ENCODE data around the gene PDE4B.
A peak's percentile ranks its signal among the peaks of the same experiment; 100 is the strongest.

PDE4B gene

DNA sequence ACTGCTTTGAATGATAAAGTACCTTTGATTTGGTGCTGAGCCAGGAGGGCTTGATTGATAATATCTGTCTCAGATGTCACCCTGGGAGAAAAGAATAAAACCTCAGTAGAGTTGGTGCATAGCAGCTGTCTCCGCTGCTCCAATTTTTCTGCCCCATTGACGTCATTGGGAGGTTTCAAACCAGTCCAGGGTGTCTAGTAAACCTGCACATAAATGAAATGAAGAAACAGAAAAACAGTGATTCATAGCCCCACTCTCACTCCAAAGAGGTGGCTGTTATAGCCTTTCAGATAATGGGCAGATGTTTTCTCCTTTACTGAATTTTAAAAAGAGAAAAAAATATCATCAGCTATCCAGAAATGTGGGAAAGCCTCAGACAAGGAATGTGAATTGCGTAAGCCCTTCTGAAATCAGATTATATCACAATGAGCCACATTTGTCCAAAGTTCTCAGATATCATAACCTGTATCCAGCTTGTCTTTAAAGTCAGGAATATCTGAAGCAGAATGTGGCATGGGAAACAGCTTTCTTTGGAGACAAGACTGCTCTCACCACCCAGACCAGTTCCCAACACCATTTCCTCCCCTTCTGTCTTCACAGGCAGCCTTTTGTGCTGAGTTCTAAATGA lies 390.0 kb downstream of the PDE4B start:
- DNase-seq (ENCODE audit: low read depth), result peak; percentile 55

DNA sequence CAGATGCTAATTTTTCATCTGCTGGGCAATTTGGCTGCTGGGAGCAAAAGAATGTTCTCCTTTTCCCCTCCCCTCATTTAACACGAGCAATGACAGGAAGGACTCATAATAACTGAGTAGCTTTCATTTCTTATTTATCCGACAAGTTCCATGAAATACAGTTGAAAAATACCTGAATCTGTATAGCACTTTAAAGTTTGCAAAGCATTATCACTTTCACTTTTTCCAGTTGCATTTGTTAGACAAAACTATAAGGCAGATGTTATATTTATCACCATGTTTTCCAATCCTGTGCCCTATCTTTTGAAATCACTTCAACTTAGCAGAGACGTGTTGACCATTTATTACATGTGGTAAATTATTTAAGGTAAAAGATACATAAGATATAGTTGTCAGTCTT lies 390.7 kb downstream of the PDE4B start:
- DNase-seq (ENCODE audit: low read depth), result no peak

DNA sequence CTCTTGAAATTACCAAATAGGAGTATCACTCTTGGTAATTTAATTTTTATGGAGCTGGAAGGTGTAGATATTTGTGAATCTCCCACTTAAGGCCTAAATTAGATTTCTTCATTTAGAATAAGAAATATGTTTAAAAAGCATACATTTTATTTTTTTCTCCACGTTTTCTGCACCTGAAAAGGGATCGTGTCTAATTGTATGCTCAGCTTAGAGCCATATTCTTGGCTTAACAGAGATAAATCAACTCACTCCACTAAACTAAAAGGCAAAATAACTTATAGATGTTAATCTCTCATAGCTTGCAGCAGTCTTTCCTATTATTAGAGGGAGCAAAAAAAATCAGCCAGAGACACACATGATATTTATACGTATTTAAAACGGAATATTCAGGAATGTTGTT lies 404.4 kb downstream of the PDE4B start:
- no peak for DNase-seq (ENCODE audit: low read depth)

DNA sequence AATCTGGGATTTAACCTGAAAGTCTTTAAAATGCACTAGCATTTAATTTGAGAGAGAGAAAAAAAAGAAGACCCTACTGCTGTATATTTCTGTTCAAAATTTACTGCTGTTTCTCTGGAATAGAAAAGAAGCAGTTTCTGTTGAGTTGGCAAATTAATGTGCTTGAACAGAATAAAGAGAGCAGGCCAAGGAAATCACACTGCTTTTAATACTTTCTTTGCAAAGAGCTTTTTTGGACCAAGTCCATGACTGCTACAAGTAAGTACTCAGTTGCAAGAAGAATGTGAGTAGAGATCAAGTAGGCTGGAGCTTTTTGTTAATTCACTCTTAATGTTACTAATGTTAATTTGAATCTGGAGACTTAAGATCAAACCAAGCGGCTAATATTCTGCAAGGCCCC lies 405.1 kb downstream of the PDE4B start:
- no peak for DNase-seq (ENCODE audit: low read depth)

DNA sequence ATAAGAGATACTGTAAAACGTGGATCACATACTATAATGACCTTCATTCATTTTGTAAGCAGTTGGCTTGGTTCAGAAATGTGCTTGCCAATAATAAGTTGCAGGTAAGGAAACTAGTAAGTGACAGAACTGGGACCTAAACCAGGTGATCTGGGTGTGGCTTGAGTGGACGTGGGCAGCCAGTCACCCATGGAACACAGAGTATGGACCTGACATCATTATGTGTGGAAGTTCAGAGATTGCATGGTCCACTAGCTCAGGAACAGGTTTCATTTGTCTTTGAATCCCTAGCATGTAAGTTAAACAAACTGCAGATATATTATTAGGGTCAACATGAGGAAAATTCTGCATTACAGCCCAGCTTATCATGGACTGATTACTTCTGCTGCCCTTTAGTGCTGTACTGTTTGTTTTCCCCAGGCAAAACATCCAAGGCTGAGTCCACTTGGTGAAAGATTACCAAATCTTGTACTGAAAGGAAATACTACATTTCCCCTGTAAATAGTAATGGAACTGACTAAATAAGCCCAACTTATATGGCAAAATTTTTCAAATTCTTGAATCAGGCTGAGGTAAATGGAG lies 414.0 kb downstream of the PDE4B start:
- DNase-seq (ENCODE audit: low read depth), result no peak

DNA sequence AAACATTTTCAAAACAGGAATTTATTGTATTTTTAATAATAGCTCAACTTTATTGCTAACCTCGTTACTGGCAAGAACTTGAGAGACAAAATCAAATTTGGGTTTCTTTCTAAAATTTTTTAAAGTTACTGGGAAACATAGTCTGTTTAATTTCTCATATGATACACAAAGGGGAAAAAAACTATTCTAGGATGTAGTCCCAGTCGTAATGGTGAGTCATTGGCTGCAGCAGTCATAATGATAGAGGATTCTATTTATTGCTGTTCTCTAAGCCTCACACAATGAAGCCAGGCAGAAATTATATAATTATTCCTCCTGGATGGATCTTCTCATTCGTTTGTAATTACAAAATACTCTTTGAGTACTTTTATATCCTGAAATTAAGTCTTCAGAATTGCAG lies 414.8 kb downstream of the PDE4B start:
- DNase-seq (ENCODE audit: low read depth), result peak; percentile 72

DNA sequence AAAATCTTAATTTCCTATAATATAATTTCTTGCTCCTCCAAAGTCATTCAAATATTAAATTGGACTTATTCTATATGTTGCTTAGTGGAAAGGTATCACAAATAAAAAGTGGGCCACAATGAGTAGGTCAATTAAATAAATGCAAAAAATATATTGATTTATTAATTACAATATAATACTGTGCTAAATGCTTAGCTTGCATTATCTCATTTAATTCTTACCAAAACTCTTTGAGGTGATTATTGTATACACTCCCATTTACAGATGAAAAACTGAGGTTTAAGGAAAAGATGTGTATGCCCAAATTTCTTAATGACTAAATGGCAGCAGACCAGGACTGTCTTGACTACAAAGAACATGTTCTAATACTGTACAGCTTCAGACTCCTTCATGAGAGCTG lies 415.9 kb downstream of the PDE4B start:
- no peak for DNase-seq (ENCODE audit: low read depth)

DNA sequence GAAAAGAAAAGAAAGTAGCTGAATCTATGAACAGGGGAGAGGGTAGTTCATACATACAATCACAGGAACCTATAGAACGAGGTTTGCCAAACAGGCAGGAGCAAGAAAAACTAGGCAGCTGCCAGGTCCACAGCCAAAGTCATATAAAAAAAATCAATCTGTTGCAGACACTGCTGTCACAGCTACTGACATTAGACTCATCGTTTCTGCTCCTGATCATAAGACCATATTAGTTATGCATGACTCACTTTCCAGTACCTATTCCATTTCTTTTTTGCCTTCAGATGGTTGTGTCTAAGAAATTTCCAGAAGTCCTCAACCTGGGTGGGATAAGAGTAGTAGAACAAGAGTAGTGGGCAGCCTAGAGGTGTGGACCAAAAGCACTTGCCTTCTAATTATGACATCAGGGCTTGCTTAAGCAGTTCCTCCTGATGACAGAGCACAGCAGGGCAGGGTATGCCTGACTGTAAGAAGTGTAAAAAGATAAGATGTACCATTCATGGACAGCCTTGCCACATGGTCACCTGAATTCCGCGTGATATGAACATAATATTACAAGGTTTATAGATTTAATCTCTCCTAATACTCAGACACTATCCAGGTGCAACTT lies 418.0 kb downstream of the PDE4B start:
- DNase-seq (ENCODE audit: low read depth), result peak; percentile 65

DNA sequence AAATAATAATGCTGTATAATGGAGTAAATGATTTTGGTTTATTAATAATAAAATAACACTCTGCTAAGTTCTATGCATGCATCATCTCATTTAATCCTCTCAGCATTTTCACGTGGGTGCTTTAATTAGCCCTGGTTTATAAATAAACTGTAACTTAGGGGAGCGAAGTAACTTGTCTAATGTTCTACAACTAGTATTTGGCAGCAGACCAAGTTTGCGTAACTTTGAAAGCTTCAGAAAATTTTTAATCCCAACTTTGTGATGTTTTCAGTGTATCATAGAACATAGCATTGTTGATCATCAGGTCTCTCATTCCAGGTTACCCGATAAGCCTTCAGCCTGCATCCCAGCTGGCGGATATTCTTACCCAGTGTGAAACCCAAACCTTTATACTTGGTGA lies 418.8 kb downstream of the PDE4B start:
- DNase-seq (ENCODE audit: low read depth), result no peak

DNA sequence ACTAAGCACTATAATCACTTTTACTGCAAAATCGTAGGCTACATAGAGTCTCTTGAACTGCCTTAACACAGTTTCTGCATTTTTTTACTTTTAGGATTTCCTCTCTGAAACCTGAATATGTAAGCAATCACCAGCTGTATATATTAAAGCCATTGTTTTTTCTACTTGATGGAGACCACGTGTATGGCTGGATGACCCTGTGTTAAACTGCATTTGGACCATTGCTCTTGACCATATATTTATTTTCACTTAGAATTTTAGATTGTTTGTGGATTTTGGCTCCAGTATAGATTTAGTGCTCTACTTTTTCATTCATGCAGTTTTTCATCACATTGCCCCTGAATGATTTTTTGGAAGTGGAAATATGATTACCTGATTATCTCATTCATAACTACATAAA lies 420.8 kb downstream of the PDE4B start:
- no peak for DNase-seq (ENCODE audit: low read depth)

DNA sequence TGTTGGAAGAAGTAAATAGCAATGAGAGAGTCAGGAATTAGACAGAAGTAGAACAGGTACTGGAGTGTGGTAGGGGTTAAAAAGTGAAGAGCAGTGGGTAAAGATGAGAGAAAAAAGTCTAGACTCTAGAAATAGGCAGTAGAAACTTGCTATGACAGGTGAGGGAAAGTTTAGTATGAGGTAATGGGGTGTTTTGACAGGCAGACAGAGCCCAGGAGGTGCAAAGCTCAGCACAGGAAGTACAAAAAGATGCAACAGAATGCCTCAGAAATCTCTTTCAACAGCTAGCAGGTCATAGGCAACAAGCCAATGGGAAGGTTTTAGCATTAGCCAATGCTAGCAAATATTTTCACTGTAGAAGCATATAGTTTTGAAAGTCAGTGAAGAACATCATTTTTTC lies 422.2 kb downstream of the PDE4B start:
- no peak for DNase-seq (ENCODE audit: low read depth)

DNA sequence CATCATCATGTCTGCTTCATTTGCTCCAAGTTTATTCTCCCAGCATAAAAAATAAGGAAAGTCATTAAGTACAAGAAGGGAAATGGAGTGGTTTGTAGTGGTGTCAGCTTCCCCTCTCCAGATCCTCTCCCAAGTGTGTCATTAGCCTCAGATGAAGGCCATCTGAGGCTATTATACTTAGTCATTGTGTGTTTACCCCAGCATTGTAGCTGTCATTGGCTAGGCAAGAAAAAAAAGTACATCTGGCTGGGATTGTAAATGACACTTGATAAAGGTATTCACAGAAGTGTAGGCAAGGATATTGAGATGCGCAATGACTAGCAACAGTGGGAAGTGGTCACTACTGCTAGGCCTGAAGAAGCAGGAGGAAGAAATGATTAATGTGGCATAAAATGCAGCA lies 424.3 kb downstream of the PDE4B start:
- peak; percentile 94 for DNase-seq (ENCODE audit: low read depth)

DNA sequence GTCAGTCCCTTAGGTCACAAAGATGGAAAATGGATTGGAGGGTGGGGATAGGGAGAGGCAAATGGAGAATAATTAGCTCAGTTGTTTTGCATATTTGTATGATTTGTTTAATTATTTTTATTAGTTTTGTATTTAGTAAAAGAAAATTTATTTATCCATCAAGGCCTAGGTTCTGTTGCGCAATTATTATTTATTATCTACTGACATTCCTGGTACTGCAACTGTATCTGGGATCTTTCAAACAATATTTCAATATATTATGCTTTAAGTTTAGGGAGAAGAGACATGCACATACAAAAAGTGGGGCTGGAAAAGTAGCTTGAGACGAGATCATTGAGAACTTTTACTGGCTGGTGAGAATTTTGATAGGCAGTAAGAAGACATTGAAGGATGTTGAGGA lies 424.9 kb downstream of the PDE4B start:
- no peak for DNase-seq (ENCODE audit: low read depth)

DNA sequence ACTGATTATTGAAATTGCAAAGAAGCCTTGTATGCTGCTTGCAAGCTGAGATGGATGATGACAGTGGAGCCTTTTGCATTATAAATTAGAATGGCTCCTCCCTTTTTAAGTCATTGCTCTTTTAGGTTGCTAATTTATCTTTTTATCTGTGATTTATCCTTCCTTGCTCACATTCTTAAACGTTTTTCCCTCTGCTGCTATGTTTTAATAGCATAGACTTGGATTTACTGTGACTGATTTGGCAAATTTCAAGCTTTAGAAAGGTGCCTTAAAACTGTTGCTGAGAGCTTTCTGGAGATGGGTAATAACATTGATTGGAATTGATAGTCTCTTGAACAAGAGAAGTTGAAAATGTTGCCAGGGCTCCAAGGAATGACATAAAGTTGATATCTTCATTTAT lies 427.8 kb downstream of the PDE4B start:
- no peak for DNase-seq (ENCODE audit: low read depth)

DNA sequence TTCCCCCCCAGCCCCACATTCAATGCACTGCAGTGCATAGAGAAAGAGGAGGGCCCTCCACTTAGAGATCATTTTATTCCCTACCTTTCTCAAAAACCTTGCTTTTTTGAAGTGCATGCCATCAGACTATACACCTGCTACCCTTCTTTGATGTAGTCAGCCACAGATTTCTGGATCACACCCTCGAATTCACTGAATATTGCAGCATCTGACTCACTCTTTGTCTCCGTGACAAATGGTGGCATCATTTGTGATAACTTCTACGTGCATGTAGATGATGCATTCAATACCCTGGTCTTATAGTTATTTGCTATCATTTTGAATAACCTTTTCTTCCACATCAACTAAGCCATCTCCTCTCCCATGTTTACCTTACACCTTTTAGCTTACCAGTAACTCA lies 431.0 kb downstream of the PDE4B start:
- no peak for DNase-seq (ENCODE audit: low read depth)

DNA sequence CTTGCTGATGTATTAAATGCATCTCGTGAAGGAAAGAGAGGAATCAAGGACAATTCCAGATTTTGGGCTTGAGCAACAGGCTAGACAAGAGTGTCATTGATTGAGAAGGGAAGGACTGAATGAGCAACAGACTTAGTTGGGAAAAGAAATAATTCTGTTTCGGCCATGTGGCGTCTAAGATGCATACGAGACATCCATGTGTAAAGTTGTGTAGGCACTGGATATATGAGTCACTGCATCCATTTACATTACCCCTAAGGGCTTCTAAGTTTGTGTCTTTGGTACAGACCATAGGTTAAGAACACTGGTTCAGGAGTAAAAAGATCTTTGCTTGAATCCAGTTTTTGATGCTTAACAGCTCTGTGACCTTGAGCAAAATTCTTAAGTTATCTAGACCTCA lies 434.3 kb downstream of the PDE4B start:
- peak; percentile 47 for DNase-seq (ENCODE audit: low read depth)

DNA sequence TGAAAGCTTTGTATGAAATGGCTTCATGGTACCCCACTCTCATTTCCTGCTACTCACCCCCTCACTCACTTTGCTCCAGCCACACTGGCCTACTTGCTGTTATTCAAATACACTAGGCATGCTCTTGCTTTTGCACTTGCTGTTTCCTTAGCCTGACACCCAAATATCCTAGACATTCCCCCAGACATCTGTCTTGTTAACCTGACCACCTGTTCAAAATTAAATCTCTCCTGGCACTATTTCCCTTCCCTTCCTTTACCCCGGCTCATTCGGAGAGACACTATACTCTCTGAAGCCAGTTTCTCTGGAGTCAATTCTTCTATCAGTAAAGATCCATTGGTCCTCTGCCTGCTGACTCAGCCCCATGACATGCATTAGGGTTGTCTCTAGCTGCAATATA lies 435.3 kb downstream of the PDE4B start:
- DNase-seq (ENCODE audit: low read depth), result no peak

DNA sequence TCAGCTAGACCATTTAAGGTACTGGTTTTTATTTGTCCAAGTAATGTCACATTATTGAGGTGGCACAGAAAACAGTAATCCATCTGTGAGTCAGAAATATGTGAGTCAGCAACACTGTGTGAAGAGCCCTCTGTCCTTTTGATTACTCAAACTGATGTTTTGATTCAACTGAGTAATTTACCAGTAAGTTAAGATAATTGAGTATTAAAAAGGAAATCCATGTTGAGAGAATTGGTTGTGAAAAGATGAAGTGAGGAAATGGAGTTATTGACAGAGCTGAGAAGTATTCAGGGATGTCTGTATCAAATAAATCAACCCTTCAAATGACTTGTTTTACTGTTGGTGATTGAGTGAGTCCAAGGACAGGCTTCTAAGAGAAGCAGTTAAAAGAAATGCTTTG lies 438.5 kb downstream of the PDE4B start:
- peak; percentile 74 for DNase-seq (ENCODE audit: low read depth)

DNA sequence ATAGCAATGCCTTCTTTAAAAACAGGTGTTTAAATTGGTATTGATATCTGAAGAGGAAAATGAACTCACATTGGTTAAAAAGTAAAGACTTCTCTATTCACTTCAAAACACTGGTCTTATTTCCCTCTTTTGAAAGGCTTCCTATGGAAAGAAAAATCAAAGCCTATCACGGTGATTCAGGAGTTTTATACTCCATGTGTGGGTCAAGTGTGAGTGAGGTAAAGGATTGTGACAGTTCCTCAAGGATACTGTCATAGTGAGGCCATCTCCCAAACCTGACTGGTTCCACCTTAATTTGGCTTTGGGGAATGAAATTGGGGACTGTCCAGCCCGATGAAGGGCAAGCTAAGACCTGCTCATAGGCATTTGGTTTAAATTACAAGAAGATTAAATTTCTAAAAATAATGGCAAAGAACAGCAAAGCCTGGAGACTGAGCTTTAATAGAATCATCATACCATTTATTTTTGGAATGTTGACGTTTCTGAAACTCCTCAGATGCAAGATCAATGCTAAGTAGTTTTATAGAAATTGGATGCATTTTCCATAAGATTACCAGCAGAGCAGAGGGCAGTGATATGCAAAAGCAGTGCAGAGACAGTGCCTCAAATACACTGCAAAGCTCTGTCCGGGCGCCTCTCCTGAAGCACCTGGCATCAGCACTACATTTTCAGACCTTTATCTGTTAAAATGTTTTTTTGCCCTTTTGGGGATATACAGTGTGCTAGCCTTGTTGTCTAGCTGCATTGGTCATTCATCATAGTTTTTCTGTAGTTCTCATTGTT lies 439.2 kb downstream of the PDE4B start:
- DNase-seq (ENCODE audit: low read depth), result no peak

DNA sequence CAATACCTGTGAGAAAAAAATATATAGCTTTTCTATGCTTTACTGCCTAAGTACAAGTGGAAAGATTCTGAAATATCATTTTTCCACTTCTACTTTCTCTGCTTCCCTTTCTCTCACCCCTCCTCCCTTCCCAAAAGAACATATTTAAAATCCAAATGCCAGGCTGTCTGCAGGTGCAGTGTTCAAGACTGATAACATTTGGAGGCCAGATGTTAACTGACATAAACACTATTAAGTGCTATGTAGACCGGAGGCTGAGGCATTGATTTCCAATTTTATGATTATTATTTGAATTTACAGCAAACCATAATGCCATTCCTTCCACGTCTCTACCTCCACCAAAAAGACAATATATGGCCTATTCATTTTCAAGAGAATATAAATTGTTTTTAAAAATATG lies 444.3 kb downstream of the PDE4B start:
- DNase-seq (ENCODE audit: low read depth), result no peak

DNA sequence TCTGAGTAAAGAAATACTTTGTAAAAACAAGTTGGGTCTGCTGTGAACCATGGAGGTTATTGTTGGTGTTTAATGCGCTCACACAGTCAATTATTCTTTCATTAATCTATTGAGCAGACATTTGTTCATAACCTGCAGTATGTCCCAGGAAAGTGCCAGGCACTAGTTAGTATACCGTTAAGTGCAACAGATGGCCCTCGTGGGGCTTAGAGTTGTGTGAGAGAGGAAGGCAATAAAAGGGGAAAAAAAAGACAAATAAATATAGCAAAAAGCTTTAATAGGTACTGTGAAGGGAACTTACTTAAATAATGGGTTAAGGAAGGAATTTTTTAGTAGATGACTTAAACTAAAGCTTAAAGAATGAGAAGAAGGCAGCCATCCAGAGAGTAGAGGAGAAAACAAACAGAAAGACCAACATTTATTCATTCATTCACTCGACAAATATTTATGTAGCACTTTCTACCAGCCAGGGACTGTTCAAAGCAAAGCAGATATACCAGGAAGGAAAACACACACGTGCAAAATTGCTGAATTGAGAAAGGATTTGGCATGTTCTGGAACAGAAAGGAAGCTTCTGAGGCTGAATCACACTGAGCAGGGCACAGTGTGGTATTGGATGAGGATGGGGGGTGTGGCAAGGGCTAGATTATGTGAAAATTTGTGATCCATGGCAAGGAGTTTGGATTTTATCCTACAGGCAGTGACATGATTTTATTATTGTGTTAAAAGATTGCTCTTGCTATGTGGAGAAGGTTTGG lies 445.2 kb downstream of the PDE4B start:
- no peak for DNase-seq (ENCODE audit: low read depth)

DNA sequence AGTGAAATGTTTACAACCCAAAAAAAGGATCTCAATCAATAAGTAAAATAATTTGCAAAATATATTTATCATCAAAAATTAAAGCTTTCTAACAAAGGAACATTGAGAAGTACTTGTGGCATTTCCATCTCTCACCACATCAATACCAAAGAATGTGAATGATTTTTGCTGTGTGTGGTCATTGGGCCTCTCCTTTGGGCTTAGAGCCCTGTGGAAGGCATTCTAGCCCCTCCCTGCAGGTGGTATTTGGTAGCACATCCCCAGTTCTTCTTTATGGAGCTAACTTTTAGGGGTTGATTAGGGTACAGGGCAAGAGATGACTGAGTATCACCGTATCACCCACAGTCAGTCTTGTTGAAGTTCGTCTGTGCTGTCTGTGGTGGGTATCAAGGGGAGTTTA lies 447.1 kb downstream of the PDE4B start:
- peak; percentile 46 for DNase-seq (ENCODE audit: low read depth)

Measured in ELR (cell line).